ENCODE data around the gene B3GALT5.

- TF ChIP-seq, protein P1, sequence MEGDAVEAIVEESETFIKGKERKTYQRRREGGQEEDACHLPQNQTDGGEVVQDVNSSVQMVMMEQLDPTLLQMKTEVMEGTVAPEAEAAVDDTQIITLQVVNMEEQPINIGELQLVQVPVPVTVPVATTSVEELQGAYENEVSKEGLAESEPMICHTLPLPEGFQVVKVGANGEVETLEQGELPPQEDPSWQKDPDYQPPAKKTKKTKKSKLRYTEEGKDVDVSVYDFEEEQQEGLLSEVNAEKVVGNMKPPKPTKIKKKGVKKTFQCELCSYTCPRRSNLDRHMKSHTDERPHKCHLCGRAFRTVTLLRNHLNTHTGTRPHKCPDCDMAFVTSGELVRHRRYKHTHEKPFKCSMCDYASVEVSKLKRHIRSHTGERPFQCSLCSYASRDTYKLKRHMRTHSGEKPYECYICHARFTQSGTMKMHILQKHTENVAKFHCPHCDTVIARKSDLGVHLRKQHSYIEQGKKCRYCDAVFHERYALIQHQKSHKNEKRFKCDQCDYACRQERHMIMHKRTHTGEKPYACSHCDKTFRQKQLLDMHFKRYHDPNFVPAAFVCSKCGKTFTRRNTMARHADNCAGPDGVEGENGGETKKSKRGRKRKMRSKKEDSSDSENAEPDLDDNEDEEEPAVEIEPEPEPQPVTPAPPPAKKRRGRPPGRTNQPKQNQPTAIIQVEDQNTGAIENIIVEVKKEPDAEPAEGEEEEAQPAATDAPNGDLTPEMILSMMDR (IDR thresholded peaks at IDR 0.05) = no peak
- TF ChIP-seq POLR2AphosphoS5 (IDR thresholded peaks at IDR 0.05) = no peak
- no peak for TF ChIP-seq EP300 (IDR thresholded peaks at IDR 0.05)
These were observed 107.5 kb downstream of the B3GALT5 start for GRCh38 chr21:39720126-39720778.
